H1 (cell line): ENCODE results near the gene ZNF260. TPM values are rescaled to one million over a fixed set of nuclear protein-coding genes. Genes with fewer than 3 reads are reported as not detected.

ENCODE experiments used
- CTCF ChIA-PET: fragments of 300-600 bp; sonication (Branson Sonifier 250); formaldehyde crosslinking; loops from one replicate; lab custom pipeline; 2021; ENCODE audit not compliant: partially characterized antibody; lab: Charles Lee
- POLR2A ChIA-PET: fragments of 300-600 bp; sonication (Branson Sonifier 250); formaldehyde crosslinking; loops from one replicate; lab custom pipeline; 2021; ENCODE audit warnings: inconsistent platforms; ENCODE audit not compliant: partially characterized antibody; lab: Charles Lee
- DNase-seq, 2 experiments: peaks; one replicate each; pipeline versions ENCODE4 v3.0.0 to v3.0.0-alpha.2; 2010 to 2022; ENCODE audit warnings: low spot score in 2 of 2, low read depth in 1 of 2, mixed read lengths in 1 of 2
- FAIRE-seq: peaks from 2 replicates; lab custom pipeline; 2011; peaks lifted over from hg19 to GRCh38; lab: Jason Lieb, UNC
- H2AFZ ChIP-seq: 2 replicates; pipeline ENCODE4 v1.8.1; 2012; ENCODE audit warnings: low read length, inconsistent platforms
- H2AK5ac ChIP-seq: 2 replicates; pipeline ENCODE4 v1.6.1; 2013; ENCODE audit warnings: low read depth, low read length
- H2BK120ac ChIP-seq: replicated peaks from 2 replicates; pipeline ENCODE3; 2013; ENCODE audit warnings: low read depth, low read length, inconsistent platforms
- H2BK12ac ChIP-seq: 2 replicates; pipeline ENCODE4 v1.6.1; 2013; ENCODE audit warnings: low read depth, low read length
- H2BK15ac ChIP-seq: 2 replicates; pipeline ENCODE4 v1.6.1; 2013; ENCODE audit warnings: low read length
- H2BK20ac ChIP-seq: 2 replicates; pipeline ENCODE4 v1.6.1; 2013; ENCODE audit warnings: low read length
- H2BK5ac ChIP-seq: 2 replicates; pipeline ENCODE4 v1.6.1; 2013; ENCODE audit warnings: low read depth, low read length
- H3K14ac ChIP-seq: 2 replicates; pipeline ENCODE4 v1.6.1; 2013; ENCODE audit warnings: inconsistent platforms; ENCODE audit not compliant: insufficient read length
- H3K18ac ChIP-seq: 2 replicates; pipeline ENCODE4 v1.6.1; 2013; ENCODE audit warnings: low read length; ENCODE audit errors: extremely low read depth
- H3K23ac ChIP-seq: 2 replicates; pipeline ENCODE4 v1.6.1; 2013; ENCODE audit warnings: inconsistent platforms; ENCODE audit not compliant: insufficient read length
- H3K23me2 ChIP-seq: 2 replicates; pipeline ENCODE4 v1.6.1; 2013; ENCODE audit warnings: low read depth, low read length
- H3K27ac ChIP-seq: 2 replicates; pipeline ENCODE4 v1.6.1; 2011; ENCODE audit warnings: low read depth, low read length, inconsistent platforms
- H3K27me3 ChIP-seq, 4 experiments: replicated peaks in 1 of 4; 1 replicate in 1 of 4; 2 replicates in 3 of 4; pipeline versions ENCODE4 v1.6.1 to v1.8.1; 2011 to 2013; ENCODE audit warnings: low read length in 3 of 4, mild to moderate bottlenecking in 3 of 4, inconsistent platforms in 2 of 4, mixed read lengths in 2 of 4, moderate library complexity in 1 of 4; ENCODE audit not compliant: control insufficient read depth in 3 of 4, insufficient read depth in 3 of 4; ENCODE audit errors: extremely low read depth in 1 of 4
- H3K36me3 ChIP-seq, 4 experiments: 2 replicates each; pipeline versions ENCODE4 v1.6.1 to v1.8.1; 2011 to 2013; ENCODE audit warnings: mild to moderate bottlenecking in 4 of 4, low read length in 3 of 4, moderate library complexity in 2 of 4, control low read depth in 1 of 4, inconsistent platforms in 1 of 4; ENCODE audit not compliant: insufficient read depth in 4 of 4, control insufficient read depth in 2 of 4
- H3K4ac ChIP-seq: replicated peaks from 2 replicates; pipeline ENCODE3; 2013; ENCODE audit warnings: low read length, low read depth, mixed read lengths, inconsistent platforms; ENCODE audit not compliant: insufficient read length
- H3K4me1 ChIP-seq, 4 experiments: replicated peaks in 1 of 4; 1 replicate in 1 of 4; 2 replicates in 3 of 4; pipeline versions ENCODE4 v1.6.1 to v1.8.1; 2011 to 2013; ENCODE audit warnings: low read length in 3 of 4, inconsistent platforms in 2 of 4, mixed read lengths in 1 of 4; ENCODE audit not compliant: insufficient read depth in 4 of 4, control insufficient read depth in 3 of 4
- H3K4me2 ChIP-seq, 2 experiments: 2 replicates each; pipeline versions ENCODE4 v1.6.1 to v1.8.1; 2011 to 2013; ENCODE audit warnings: low read depth in 2 of 2, low read length in 2 of 2, control low read depth in 1 of 2, inconsistent platforms in 1 of 2, mild to moderate bottlenecking in 1 of 2; ENCODE audit not compliant: insufficient read depth in 1 of 2
- H3K4me3 ChIP-seq, 4 experiments: fragments of 200-600, 300-600 bp in 1 of 4; sonication (generic), shearing (Covaris generic), sonication (Bioruptor Twin) in 1 of 4; 2 replicates each; pipeline versions ENCODE4 v1.5.1 to v1.8.1; 2011 to 2016; ENCODE audit warnings: low read length in 4 of 4, low read depth in 3 of 4, control low read depth in 2 of 4, inconsistent platforms in 2 of 4, mild to moderate bottlenecking in 2 of 4, mixed read lengths in 1 of 4, moderate library complexity in 1 of 4; ENCODE audit not compliant: insufficient read depth in 2 of 4; ENCODE audit errors: extremely low read depth in 1 of 4
- H3K56ac ChIP-seq: replicated peaks from 2 replicates; pipeline ENCODE3; 2013; ENCODE audit warnings: low read depth, mild to moderate bottlenecking, mixed read lengths, low read length, inconsistent platforms; ENCODE audit not compliant: insufficient read length
- H3K79me1 ChIP-seq: 2 replicates; pipeline ENCODE4 v1.6.1; 2013; ENCODE audit warnings: low read depth, low read length, control low read depth
- H3K79me2 ChIP-seq, 2 experiments: 2 replicates each; pipeline versions ENCODE4 v1.6.1 to v1.8.1; 2012 to 2013; ENCODE audit warnings: low read length in 2 of 2, mild to moderate bottlenecking in 2 of 2, inconsistent platforms in 1 of 2; ENCODE audit not compliant: insufficient read depth in 2 of 2, control insufficient read depth in 1 of 2
- H3K9ac ChIP-seq, 4 experiments: replicated peaks in 1 of 4; 1 replicate in 1 of 4; 2 replicates in 3 of 4; pipeline versions ENCODE4 v1.6.1 to v1.8.1; 2011 to 2013; ENCODE audit warnings: low read depth in 3 of 4, low read length in 3 of 4, control low read depth in 2 of 4, mild to moderate bottlenecking in 2 of 4, moderate library complexity in 2 of 4, inconsistent platforms in 1 of 4; ENCODE audit errors: extremely low read depth in 1 of 4
- H3K9me3 ChIP-seq, 2 experiments: 2 replicates each; pipeline versions ENCODE4 v1.6.1 to v1.8.1; 2012 to 2013; ENCODE audit warnings: mild to moderate bottlenecking in 2 of 2, moderate library complexity in 2 of 2, control low read depth in 1 of 2, inconsistent platforms in 1 of 2, low read depth in 1 of 2, low read length in 1 of 2, mixed read lengths in 1 of 2; ENCODE audit not compliant: insufficient read depth in 2 of 2
- H4K20me1 ChIP-seq, 2 experiments: replicated peaks in 1 of 2; 2 replicates each; pipeline versions ENCODE3 to v1.8.1; 2011 to 2013; ENCODE audit warnings: inconsistent platforms in 2 of 2, low read length in 2 of 2, mild to moderate bottlenecking in 1 of 2; ENCODE audit not compliant: insufficient read depth in 2 of 2, control insufficient read depth in 1 of 2
- H4K5ac ChIP-seq: 2 replicates; pipeline ENCODE4 v1.6.1; 2013; ENCODE audit warnings: low read length, low read depth, mixed read lengths, inconsistent platforms; ENCODE audit not compliant: insufficient read length
- H4K8ac ChIP-seq: 2 replicates; pipeline ENCODE4 v1.8.0; 2013; ENCODE audit warnings: mild to moderate bottlenecking, moderate library complexity, low read length, inconsistent platforms; ENCODE audit not compliant: insufficient read depth; ENCODE audit errors: extremely low read depth
- H4K91ac ChIP-seq: replicated peaks from 2 replicates; pipeline ENCODE3; 2013; ENCODE audit warnings: low read length, mixed read lengths, inconsistent platforms; ENCODE audit not compliant: insufficient read length
- JUND ChIP-seq: IDR thresholded peaks from 2 replicates; pipeline ENCODE4 v1.6.1; 2011; ENCODE audit warnings: mild to moderate bottlenecking, improper control_type of control experiment, low read length
- NANOG ChIP-seq: IDR thresholded peaks from 2 replicates; pipeline ENCODE4 v1.6.1; 2011; ENCODE audit warnings: low read length, low read depth, mild to moderate bottlenecking, inconsistent platforms; ENCODE audit not compliant: insufficient read depth, poor library complexity, severe bottlenecking
- WGBS, 2 experiments: shearing (Covaris generic) in 1 of 2; methylation state at CpG; one replicate each; pipeline versions ENCODE4 v1.1.6 to v1.1.7; 2013 to 2015; ENCODE audit warnings: low lambda C conversion rate in 2 of 2, mixed read lengths in 2 of 2, inconsistent platforms in 1 of 2, low coverage in 1 of 2, missing lambda C conversion rate in 1 of 2; ENCODE audit not compliant: insufficient replicate concordance in 2 of 2, insufficient coverage in 1 of 2, insufficient read length in 1 of 2; ENCODE audit errors: extremely low coverage in 1 of 2, missing lambda C conversion rate in 1 of 2; 5-methylcytosine and 5-hydroxymethylcytosine counted together
- polyA plus RNA-seq, 7 experiments: library from polyadenylated mRNA; depleted of rRNA in 3 of 7; stranded (reverse) in 5 of 7; unstranded in 2 of 7; fragments of >200 nt in 5 of 7; fragments of 200-250 nt in 2 of 7; gene quantifications; 1 replicate in 5 of 7; 2 replicates in 1 of 7; 4 replicates in 1 of 7; pipeline versions ENCODE4 v1.2.1 to v1.2.3, GENCODE V29; 2011 to 2013; ENCODE audit warnings: missing spikeins in 2 of 7, mixed read lengths in 2 of 7
- total RNA-seq: library from RNA; stranded (reverse); fragmentation: NEBNext Ultra II Directional; extraction: Animal tissue kit (Norgen Biotek cat#: 25700); gene quantifications from 2 replicates; pipeline ENCODE4 v1.2.1, GENCODE V29; 2021

The ZNF260 gene
- total and polyA plus RNA-seq, 2 of the 8 experiments (the other 6 are each of a cell fraction or from before 2014, with no cell fraction given) = 5.5 to 30.7 TPM

GRCh38 chr19:36526581-36526980 lies 1.5 kb downstream of the ZNF260 start:
- Histone ChIP-seq H3K14ac (no peak overlapping the region), H3K4me1 (peaks cover 0 to 4% (median 2%) of the 10 kb centered on the region in 4 experiments; a peak in 6 of 7 replicates), H3K23me2 (peaks cover 8% of the 10 kb centered on the region), H2BK12ac (no peak overlapping the region), H4K5ac (no peak overlapping the region), H3K23ac (no peak overlapping the region), H4K91ac (no peak overlapping the region), H3K27me3 (no peaks in the 10 kb centered on the region), H3K4me2 (peak overlapping the region; percentile 97 to 99; a peak in 3 of 4 replicates), H3K9ac (no peak overlapping the region; a peak in 1 of 7 replicates), H2BK120ac (no peak overlapping the region), H3K27ac (no peak overlapping the region), H4K8ac (no peak overlapping the region), H3K79me1 (peaks cover 4% of the 10 kb centered on the region; the same call in 1 of the 2 replicates), H3K36me3 (peaks cover 4 to 29% (median 13%) of the 10 kb centered on the region in 4 experiments; a peak in 7 of 8 replicates), H3K9me3 (no peaks in the 10 kb centered on the region; a peak in 1 of 4 replicates), H2AK5ac (no peak overlapping the region), H3K4me3 (peak overlapping the region in 3 of 4 experiments; percentile 72 to 98 (median 81); a peak in 4 of 8 replicates), H3K79me2 (peaks cover 11 to 60% of the 10 kb centered on the region in 2 experiments), H2BK5ac (no peak overlapping the region), H4K20me1 (no peaks in the 10 kb centered on the region), H3K56ac (no peak overlapping the region), H3K18ac (no peak overlapping the region), H2BK20ac (no peak overlapping the region), H2BK15ac (no peak overlapping the region), H3K4ac (no peak overlapping the region), H2AFZ (no peak overlapping the region)
- no peak for FAIRE-seq
- TF ChIP-seq NANOG (no peak), JUND (no peak)
- ChIA-PET CTCF (interaction anchor here (1.1 kb wide), 1 partner anchor 39 kb away, joined by 3 read pairs; no protein-coding TSS in a partner anchor), POLR2A (interaction anchor here (1.3 to 4.3 kb wide), 5 partner anchors 9 to 79 kb away, joined by 3 to 72 read pairs (median 8); partner anchors contain the start of genes ZNF382 and ZNF566)
- no peak for DNase-seq
- 77% methylated on average over 5 of the region's 5 CpGs; no CpG with 5 or more reads in 1 of the 2 experiments for WGBS, 2 experiments
